HG02678 (cell line): ENCODE results near the gene IMMP1L.
"Not testable (repeated sequence)": the region's sequence is repeated elsewhere in the genome, so short reads cannot be mapped to it uniquely, and the experiment has no call there.

Experiments
- ATAC-seq: cut with Tn5 transposase; IDR thresholded peaks from one replicate; pipeline ENCODE4 v1.9.1; 2021; ENCODE audit warnings: mild to moderate bottlenecking, moderate library complexity; ENCODE audit not compliant: unreplicated experiment

IMMP1L gene, protein sequence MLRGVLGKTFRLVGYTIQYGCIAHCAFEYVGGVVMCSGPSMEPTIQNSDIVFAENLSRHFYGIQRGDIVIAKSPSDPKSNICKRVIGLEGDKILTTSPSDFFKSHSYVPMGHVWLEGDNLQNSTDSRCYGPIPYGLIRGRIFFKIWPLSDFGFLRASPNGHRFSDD

DNA sequence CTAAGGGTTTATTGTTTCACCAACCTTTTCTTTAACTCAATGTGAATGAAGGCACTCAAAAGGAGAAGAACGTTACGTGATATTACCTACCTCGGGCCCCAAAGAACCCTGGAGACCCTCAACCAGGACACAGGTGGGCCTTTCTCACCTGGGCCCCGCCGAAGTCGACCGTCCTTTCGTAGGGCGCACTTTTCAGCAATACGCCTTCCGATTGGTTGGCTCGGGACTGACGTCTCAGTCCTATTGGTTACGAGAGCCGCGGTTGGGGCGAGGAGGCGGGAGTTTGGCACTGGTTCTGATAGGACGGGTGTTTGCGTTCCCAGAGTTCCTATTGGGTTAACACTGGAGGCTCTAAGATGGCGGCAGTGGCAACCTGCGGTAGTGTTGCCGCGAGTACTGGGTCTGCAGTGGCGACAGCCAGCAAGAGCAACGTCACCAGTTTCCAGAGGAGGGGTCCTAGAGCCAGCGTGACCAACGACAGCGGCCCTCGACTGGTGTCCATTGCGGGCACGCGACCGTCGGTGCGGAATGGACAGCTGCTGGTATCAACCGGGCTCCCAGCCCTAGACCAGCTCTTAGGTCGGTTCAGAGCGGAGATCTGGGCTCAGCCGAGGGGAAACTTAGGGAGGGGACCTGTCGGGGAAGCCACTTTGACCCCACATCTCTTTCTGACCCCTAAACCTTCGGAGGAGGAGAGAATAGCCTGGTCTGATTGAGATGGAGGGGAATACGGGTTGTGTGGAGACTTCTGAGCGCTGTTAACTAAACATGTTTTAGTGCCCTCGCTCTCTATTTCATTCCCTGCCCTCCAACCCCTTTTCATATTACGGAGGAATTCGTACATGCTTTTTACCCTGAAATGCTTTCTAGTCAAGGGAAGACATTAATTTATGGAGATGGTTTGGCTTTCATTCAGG, at the start of gene IMMP1L, which contains the start of gene ELP4:
TSS of gene IMMP1L (minus strand) at position 194 of the 917 bp plus-strand sequence. CDS start 46,346 bp downstream, outside the sequence.
TSS of gene ELP4 (plus strand) at position 339 of the 917 bp plus-strand sequence. CDS start at position 357, 18 bp downstream.
- peak; percentile 100 for ATAC-seq

DNA sequence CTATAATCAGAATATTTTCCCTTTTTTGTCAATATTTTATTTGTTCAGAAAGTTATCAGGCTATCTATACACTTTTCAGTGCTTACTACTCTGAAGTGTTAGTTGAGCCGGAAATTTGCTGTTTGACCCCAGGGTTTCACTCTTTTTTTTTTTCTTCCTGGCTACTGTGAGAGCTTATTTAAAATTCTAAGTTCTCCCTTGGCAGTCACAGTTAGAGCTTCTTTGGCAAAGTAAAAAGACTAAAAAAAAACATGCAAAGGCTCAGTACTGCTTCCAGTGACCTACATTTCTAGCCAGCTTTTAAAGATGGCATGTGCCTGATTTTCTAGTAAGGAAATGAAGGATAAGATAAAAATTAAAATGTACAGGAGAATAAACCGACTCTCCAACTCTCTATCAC, 48.6 kb upstream of the IMMP1L start:
- ATAC-seq, result no peak

DNA sequence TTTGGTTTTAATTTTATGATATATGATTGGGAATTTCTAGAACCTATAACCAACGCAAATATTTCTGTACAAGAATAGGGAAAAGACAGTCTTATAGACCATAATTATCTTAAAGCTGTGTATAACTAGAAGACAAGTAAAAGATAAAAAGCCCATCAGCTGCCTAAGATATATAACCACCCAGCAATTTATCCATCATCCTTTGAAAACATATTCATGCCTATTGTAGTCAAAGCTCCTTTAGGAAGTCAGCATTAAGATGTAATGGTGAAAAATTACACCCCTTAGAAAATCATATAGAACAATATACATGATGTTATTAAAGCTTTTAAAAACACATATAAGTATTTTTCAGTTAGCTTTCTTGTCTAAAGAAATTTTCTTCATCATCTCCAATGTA, 46.5 kb upstream of the IMMP1L start:
- ATAC-seq, result no peak

DNA sequence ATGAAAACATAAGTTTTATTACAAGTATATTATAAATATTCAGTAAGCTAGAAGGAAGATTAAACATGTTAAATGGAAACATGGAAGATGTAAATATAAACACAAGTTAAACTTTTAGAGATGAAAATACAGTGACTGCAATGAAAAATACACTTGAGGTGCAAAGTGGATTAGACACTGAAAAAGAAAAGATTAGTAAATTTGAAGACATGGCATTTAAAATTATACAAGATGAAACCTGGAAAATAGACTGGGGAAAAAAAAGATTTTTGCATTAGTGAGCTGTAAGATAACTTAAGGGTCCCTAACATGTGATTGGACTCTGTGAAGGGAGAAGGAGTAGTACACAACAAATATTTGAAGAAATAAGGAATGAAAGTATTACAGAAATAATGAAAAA, 33.4 kb upstream of the IMMP1L start:
- ATAC-seq, result no peak

DNA sequence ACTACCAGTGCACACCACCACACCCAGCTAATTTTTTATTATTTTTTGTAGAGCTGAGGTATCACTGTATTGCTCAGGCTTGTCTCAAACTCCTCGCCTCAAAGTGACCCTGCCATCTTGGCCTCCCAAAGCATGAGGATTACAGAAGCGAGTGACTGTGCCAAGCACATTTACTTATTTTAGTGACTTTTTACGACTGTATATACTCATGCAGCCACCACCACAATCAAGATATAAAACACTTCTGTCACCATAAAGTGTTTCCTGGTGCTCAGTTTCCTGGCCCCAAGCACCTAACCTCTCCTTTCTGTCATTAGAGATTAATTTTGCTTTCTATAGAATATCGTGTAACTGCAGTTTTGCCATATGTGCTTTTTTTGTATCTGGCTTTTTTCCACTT, 26.1 kb upstream of the IMMP1L start:
- ATAC-seq, result no peak

DNA sequence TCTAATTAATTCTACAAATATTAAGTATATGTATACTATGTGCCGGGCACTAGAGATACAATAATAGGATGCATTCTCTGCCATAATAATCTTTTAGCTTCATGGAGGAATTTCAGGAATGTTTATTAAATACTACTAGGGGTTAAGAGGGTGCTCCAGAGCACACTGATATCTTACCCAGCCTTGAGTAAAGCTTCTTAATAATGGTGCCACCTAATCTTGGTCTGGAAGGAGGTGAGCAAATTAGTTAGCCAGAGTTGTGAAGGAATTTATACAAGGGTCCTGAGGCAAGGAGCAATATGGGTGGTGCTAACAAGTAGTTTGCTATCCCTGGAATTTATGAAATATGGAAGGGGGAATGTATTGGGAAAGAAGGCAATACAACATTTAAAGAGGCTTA, 21.9 kb upstream of the IMMP1L start:
- ATAC-seq, result no peak

DNA sequence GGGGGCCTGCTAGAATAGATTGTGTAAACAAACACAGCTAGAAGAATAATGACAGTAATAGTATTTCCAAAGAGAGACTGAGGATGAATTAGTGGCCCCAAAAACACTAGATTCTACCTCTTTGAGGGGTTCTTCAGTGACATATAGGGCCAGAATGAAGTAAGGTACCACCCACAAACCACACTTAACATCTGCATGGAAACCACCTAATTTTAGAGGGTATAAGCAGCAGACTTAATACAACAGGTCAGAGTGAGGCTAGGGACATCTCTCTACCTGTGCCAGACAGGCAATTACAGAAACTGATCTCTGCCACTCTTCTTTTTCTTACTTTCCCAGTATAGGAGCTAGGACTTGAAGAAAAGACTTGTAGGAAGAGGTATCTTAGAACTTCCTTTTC, 20.3 kb upstream of the IMMP1L start:
- ATAC-seq, result peak; percentile 76

DNA sequence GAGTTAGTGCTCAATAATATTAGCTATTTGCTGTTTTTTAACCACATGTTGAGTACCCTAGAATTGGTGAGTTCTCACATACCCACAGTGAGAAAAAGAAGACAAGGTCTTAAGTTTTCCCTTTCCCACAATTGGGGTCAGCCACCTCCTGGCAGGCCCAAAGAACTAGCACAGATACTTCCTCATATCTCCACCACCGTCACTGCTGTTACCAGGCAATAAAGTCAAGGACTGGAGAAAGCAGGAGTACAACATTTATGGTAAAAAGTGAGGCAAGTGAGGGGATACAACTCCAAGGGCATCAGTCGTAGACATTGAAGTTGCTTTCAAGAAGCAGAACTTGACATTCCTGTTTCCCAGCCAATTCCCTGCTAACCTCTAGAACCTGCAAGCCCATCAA, 19.8 kb upstream of the IMMP1L start:
- no peak for ATAC-seq

DNA sequence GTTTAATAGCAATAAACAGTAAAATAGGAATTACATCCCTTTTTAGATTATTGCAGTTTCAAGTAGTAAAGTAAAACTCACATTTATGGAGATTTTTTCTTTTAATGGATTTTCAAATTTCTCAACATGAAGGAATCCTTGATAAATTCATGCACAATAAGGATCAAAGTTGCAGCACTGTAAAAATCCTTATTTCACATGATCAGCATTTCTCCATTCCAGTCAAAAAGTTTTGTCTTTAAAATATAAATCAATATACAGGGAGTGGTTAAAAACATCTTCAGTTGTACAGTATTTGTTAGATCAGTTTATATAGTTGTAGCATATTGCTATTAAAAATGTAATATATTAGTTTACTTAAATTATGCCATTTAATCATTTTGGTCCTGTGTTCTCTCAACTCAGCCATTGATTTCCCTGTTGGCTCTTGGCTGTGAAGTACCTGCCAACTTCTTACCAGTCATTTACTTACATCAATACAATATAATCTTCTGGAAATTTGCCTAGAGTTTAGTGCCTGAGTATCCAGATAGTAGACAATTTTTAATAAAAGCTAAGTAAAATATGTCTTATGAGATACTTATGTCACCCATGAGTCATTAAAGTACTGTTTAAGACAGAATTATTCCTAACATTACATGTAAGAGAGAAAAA, 12.2 kb upstream of the IMMP1L start:
- no peak for ATAC-seq

DNA sequence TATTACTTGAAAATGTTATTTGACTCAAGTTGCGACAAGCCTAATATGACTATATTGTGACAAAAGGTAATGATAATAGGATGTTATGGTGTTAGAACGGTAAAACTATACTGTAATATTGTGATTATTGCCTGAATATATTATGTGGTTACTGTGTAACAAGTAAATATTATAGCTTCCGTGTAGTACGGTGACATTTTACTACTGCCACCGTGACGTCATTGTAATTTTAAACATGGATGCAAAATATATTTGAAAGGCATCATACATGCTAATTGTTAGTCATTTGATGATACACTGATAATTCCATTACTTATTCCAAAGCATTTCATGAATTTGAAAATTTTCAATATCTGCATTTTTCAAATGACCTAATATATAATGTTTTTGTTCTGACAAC, 2.7 kb upstream of the IMMP1L start:
- no peak for ATAC-seq

DNA sequence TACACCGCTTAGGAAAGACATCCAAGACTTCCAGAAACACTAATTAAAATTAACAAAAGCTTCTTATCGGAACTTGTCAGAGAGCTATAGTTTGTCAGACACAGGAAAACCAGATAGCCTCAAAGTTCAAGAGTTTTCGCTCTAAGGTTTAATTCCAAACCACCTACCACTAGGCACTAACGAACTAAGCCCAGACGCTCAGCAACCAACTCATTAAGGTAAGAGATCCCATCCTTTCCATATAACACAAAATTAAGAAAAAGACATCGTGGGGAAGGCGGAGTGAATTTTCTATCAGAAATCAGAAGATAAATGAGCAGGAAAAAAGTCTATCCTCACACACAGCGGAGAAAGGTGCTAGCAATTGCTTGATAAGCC, 382 bp downstream of the IMMP1L start:
- peak; percentile 3 for ATAC-seq

DNA sequence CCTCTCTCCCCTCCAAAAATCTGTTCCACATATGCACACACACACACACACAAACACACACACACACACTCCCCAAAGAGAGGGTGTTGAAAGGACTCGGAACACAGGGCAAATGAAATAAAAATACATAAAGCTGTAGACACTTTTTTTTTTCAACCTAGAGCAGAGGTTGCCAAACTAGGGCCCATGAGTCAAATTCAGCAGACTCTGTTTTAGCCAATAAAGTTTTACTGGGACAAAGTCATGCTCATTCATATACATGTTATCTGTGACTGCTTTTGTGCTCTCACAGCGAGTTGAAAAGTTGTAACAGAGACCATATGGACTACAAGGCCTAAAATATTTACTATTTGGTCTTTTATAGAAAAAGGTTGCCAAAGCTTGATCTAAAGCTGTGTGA, 8.9 kb downstream of the IMMP1L start:
- no peak for ATAC-seq

DNA sequence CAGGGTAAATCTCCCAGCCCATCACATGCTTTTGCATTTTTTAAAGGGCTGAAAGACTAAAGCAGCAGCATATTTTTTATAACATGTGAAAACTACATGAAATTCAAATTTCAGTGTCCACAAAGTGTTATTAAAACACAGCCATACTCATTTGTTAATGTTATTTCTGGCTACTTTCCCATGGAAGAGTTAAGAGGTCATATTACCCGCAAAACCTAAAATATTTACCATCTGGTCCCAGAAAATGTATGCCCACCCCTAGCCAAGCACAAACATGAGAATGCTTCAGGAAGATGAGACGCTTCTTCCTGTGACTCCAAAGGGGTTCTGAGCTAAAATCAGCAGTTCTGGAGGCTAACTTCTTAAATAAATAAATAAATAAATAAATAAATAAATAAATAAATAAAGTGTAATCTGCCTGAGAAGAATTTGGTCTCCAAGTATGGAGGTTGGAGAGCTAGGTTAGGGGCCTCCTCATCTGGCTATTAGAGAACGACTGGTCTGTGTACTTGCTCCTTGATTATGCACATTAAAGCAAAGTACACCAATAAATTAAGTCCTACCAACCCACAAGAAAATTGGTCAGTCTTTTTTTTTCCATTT, 9.7 kb downstream of the IMMP1L start:
- ATAC-seq, result no peak

DNA sequence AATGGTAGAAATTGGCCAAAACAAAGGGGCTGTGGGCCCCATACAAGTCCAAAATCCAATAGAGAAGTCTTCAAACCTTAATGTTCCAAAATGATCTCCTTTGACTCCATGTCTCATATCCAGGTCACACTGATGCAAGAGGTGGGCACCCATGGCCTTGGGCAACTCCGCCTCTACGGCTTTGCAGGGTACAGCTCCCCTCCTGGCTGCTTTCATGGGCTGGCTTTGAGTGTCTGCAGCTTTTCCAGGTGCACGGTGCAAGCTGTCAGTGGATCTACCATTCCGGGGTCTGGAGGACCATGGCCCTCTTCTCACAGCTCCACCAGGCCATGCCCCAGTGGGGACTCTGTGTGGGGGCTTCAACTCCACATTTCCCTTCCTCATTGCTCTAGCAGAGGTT, 15.7 kb downstream of the IMMP1L start:
- not testable (repeated sequence) for ATAC-seq

DNA sequence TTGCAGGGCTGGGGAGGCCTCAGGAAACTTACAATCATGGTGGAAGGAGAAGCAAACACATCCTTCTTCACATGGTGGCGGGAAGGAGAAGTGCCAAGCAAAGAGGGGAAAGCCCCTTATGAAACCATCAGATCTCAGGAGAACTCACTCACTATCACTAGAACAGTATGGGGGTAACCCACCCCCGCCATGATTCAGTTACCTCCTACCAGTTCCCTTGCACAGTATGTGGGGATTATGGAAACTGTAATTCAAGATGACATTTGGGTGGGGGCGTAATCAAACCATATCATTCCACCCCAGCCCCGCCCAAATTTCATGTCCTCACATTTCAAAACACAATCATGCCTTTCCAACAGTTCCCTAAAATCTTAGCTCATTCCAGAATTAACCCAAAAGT, 16.2 kb downstream of the IMMP1L start:
- no peak for ATAC-seq

DNA sequence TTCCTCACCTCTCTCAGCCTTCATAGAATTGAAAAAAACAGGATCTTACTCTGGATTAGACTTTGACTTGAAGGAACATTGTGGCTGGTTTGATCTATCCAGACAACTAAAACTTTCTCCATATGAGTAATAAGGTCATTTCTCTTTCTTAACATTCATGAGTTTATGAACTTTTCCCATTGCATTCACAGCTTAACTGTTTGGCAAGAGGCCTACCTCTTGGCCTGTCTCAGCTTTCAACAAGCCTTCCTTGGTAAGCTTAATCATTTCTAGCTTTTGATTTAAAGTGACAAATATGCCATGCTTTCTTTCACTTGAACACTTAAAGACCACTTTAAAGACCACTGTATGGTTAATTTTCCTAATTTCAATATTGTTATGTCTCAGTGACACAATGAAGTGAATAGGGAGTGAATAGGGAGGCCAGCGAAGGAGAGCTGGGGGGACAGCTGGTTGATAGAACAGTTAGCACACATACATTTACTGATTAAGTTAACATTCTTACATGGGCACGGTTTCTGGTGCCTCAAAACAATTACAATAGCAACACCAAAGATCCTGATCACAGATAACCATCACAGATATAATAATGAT, 17.0 kb downstream of the IMMP1L start:
- no peak for ATAC-seq

DNA sequence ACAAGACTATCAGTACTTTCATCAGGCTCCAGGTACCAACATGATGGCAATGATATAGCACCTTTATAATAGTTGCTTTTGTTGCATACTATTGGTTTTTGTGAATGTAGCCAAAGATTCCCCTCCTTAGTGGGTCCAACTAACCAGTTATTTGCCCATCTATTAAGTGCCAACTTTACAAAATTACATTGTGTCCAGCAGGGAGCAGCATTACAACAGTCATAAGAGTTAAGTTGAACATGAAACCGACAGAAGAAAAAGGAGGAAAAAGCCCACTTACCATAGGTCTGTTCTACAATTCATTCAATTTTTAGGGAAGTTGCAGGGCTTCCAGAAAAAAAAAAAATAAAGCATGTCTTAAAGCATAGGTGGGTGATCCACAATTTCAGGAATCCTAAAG, 21.6 kb downstream of the IMMP1L start:
- no peak for ATAC-seq

DNA sequence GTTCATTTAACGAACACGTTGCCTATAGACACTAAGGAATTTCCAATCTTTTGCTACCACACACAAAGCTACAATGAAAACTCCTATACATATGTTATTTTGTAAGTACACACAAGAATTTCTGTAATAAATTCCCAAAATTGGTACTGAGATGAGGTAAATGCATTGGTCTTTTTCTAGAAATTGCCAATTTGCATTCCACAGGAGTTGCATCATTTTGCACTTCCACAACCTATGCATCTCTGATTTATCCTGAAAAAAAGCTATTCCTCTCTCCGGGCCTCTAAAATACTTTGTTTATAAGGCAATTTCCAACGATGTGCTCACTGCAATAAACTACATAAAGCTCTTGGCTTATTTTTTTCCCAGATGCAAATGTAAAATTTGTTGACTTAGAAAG, 24.9 kb downstream of the IMMP1L start:
- ATAC-seq, result no peak

DNA sequence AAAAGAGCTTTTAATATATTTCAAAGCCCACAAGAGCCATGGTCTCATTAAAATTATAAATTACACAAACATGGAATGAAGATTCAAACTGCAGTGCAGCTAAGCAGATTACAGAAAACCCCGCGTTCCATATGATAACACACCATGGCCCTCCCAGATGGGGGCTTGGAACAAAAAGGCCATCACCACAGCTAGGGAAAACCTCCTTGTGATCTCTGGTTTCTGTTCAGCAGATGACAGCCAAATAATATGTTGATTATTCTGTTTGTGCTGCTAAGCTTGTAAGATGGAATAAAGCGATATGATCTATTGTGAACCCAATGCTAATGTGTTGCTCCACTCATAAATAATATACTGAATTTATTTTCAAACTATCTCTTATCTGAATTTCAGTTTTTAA, 28.5 kb downstream of the IMMP1L start:
- ATAC-seq, result no peak

DNA sequence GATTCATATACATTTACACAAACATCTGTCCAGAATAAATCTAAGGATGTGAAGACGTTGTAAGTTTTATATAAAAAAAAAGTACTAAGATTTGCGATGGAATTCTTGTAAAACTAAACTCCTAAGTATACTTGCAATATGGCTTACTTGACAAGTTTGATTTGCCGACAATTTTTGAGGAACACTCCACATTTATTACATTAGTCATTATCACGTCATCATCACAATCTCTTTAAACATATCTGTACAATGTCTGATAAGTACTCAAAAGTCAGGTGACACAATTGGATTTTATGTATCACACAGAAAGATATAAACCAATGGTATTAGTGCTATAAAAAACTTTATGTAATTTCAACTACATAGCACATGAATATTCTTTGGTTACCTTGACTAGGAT, 30.4 kb downstream of the IMMP1L start:
- no peak for ATAC-seq

DNA sequence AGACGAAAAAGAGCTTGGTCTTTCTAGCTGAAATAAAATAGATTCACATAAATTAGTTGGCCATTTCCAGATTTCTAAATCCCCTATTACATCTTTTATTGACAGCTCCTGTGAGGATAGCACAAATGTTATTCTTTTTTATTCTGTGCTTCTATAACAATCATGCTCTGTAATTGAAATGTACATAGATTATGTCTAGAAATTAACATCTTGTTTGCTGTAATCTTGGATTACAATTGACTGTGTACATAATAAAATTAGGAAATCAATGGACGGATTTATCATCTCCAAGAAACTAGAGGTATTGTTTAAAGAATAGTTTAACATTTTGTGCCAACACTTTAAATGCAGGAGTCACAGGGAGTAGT, 31.2 kb downstream of the IMMP1L start:
- ATAC-seq, result no peak
